Neural cell (in vitro differentiated cells): ENCODE measurements around the gene NEU2.

Experiments used
- EP300 ChIP-seq: fragments of 450-650 bp; conservative IDR thresholded peaks from 2 replicates; pipeline ENCODE4 v1.6.1; 2014; ENCODE audit warnings: antibody characterized with exemption, mild to moderate bottlenecking, moderate library complexity; ENCODE audit not compliant: poor library complexity, severe bottlenecking
- EZH2 ChIP-seq: fragments of 200-600, 300-800 bp; shearing (Covaris generic), sonication (generic); IDR thresholded peaks from 2 replicates; pipeline ENCODE4 v1.6.1; 2014; ENCODE audit warnings: antibody characterized with exemption, low read length, borderline replicate concordance, mild to moderate bottlenecking; ENCODE audit not compliant: insufficient read depth, poor library complexity, severe bottlenecking
- RAD21 ChIP-seq: fragments of 450-650 bp; conservative IDR thresholded peaks from 2 replicates; pipeline ENCODE4 v1.6.1; 2014; ENCODE audit warnings: antibody characterized with exemption, mild to moderate bottlenecking, moderate library complexity
- SMC3 ChIP-seq: fragments of 450-650 bp; conservative IDR thresholded peaks from 2 replicates; pipeline ENCODE4 v1.6.1; 2014; ENCODE audit warnings: antibody characterized with exemption, mild to moderate bottlenecking, moderate library complexity; ENCODE audit not compliant: poor library complexity
- TF ChIP-seq, protein P1 (sequence below): fragments of 450-650 bp; IDR thresholded peaks from 2 replicates; pipeline ENCODE4 v1.5.1; 2014; ENCODE audit warnings: antibody characterized with exemption, mild to moderate bottlenecking, moderate library complexity; ENCODE audit not compliant: poor library complexity, severe bottlenecking

DNA sequence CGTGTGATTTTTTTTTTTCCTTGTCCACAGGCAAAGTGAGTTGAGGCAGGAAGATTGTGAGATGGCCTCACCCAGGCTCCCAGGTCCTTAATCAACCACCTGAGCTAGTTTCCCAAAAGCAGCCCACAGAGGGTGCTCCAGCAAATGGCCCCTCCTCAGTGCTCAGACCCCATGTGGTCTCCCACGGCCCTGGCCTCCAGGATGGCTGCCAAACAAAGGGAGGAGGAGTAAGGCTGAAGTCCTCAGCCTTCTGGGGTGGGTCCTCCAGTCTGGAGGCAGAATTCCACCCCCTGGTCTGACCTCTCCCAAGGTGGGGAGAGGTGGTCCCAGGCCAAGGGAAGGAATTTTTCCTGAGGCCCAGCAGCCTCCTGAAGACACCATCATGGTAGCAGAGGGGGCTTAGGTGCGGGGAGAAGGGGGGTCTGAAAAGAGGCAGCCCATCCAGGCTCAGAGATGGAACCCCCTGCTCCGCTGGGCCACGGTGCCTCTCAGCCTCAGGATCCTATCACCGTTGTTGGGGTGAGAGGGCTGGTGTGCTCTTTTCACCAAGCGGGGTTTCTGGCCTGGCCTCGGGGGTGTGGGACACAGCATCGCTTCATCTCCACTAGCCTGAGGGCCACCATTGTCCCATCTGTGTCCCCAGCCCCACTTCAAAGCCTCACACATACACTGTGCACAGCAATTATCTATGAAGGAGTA lies 21.8 kb upstream of the NEU2 start:
- TF ChIP-seq RAD21 (no peak), EZH2 (no peak), EP300 (no peak), SMC3 (no peak)
- TF ChIP-seq, protein P1, sequence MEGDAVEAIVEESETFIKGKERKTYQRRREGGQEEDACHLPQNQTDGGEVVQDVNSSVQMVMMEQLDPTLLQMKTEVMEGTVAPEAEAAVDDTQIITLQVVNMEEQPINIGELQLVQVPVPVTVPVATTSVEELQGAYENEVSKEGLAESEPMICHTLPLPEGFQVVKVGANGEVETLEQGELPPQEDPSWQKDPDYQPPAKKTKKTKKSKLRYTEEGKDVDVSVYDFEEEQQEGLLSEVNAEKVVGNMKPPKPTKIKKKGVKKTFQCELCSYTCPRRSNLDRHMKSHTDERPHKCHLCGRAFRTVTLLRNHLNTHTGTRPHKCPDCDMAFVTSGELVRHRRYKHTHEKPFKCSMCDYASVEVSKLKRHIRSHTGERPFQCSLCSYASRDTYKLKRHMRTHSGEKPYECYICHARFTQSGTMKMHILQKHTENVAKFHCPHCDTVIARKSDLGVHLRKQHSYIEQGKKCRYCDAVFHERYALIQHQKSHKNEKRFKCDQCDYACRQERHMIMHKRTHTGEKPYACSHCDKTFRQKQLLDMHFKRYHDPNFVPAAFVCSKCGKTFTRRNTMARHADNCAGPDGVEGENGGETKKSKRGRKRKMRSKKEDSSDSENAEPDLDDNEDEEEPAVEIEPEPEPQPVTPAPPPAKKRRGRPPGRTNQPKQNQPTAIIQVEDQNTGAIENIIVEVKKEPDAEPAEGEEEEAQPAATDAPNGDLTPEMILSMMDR = no peak
